KOPT-K1 (cell line): ENCODE data around the gene ABCC9.

ENCODE experiments used
- H3K27ac ChIP-seq: fragments of 200-600 bp; sonication (generic); 2 replicates; pipeline ENCODE4 v1.5.1; 2016; ENCODE audit warnings: antibody characterized with exemption, mild to moderate bottlenecking, low read depth, low read length; ENCODE audit not compliant: poor library complexity, severe bottlenecking
- H3K36me3 ChIP-seq: fragments of 200-600 bp; sonication (generic); 2 replicates; pipeline ENCODE4 v1.5.1; 2017; ENCODE audit warnings: antibody characterized with exemption, mild to moderate bottlenecking, low read length, moderate library complexity; ENCODE audit not compliant: insufficient read depth
- H3K9me3 ChIP-seq: fragments of 200-600 bp; sonication (generic); 2 replicates; pipeline ENCODE4 v1.5.1; 2017; ENCODE audit warnings: antibody characterized with exemption, low read length, mild to moderate bottlenecking; ENCODE audit not compliant: insufficient read depth, poor library complexity, severe bottlenecking

The ABCC9 gene

DNA sequence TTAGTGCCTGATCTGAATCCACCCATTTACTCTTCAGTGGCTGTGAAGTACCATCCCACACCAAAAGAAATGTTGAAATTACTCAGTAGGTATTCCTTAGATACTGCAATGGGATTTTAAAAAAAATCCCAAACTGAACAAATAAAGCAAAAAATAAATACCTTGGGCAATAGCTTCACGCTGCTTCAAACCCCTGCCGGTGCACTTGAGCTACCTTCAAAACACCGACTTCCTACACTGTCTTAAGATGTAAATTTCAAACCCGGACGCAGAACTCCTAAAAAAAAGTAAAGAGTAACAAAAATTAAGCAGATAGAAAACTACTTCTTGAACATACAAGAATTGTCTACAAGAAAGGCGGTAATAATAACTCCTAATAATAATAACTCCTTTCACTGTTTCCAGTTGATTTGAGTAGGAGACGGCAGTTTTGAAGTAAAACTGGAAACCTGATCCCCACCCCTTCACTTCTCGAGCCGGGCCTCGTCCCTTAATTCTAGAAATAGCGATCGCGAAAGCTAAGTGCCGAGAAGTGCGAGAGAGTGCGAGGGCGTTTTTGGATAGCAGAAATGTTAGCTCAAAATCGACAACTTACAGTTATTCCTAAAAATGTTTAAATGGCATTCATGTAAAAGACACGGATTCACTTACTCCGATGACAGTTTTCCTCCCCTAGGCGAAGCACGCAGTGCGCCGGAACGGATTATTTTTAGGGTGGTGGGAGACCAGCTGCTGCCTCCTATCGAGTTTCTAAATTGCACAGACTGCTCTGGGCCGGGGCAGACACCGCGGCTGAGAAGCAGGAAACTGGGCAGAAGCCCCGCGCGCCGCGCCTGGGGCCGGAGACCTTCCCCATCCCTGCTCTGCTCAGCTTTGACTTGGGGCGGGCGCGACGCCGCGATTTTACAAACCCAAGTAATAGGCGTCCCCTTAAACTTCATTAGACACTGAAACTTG, at the start of gene ABCC9:
ABCC9 (minus strand) TSS at position 878 of the 957 bp plus-strand sequence. CDS start 4,752 bp downstream, outside the sequence.
- Histone ChIP-seq H3K27ac (no peak within 1 kb of the TSS), H3K9me3 (no peaks in the 10 kb centered on the region), H3K36me3 (no peaks in the 10 kb centered on the region)

DNA sequence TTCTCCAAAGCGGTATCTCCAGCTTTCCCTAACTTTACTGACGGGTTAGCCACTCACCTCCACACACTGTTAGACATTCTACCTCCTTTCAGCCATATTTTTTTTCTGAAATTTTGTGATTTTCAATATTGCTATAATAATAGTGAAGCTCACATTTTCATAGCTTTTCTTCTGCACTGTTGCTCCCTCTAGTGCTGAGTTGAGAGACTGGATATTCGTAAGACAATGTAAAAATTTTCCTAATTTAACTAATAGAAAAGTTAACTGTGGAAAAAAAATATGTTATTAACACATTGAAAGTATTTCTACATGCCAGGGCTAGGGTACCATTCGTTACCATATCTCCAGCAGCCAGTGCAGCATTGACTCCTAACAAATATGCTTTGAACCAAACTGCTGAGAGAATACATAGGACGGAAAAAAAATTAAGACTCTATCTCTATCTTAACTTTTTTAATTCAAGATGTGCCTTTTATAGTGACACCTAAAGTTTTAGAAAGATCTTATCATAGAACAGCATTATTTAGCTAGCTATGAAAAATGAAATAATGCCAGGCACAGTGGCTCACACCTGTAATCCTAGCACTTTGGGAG, 48.7 kb upstream of the ABCC9 start:
- Histone ChIP-seq H3K36me3 (no peaks in the 10 kb centered on the region), H3K9me3 (no peaks in the 10 kb centered on the region), H3K27ac (no peak overlapping the region)

DNA sequence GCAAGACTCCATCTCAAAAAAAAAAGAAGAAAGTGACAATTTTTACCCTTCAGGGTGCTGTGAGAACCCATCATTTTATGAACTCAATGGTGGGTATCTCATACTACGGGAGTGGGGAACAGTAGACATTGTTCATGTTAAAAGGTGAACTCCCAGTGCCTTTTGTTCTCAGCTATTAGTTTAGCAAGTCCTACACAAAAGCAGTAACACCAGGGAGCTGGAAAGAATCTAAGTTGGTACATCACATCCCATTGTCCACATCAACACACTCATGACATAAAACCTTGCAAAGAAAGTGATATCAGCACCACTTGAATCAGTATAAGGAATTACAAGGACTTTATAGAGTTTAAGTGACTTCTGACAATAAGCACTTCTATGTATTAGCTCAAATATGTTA, 47.4 kb upstream of the ABCC9 start:
- H3K27ac ChIP-seq: no peak overlapping the region
- no peaks in the 10 kb centered on the region for H3K36me3 ChIP-seq
- H3K9me3 ChIP-seq: no peaks in the 10 kb centered on the region

DNA sequence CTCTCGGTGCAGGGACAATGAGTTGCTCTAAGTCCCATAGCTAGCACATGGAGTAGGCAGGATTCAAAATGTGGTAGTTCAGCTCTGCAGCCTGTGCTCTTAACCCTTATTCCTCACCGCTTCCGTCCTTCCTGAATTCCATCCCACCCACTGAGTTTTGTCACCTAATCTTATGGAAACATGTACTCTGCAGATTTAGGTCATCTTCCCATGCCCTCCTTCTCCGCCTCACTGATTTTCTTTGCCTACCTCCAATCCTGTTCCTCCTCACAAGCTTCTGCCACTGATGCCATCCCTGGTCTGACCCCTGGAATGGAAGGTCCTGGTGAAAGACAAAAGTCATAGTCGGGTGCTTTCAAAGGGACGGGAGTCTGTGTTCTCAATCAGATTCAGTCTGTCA, 46.5 kb upstream of the ABCC9 start:
- Histone ChIP-seq H3K27ac (no peak overlapping the region), H3K36me3 (no peaks in the 10 kb centered on the region), H3K9me3 (no peaks in the 10 kb centered on the region)

DNA sequence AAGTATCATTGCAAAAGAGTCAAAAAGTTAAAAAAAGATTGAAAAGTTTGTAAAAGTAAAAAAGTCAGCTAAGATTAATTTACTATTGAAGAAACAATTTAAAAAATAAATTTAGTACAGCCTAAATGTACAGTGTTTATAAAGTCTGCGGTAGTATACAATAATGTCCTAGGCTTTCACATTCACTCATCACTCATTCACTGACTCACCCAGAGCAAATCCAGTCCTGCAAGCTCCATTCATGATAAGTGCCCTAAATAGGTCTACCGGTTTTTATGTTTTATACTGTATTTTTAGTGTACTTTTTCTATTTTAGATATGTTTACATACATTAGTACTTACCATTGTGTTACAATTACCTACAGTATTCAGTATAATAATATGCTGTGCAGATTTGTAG, 43.9 kb upstream of the ABCC9 start:
- Histone ChIP-seq H3K36me3 (no peaks in the 10 kb centered on the region), H3K9me3 (no peaks in the 10 kb centered on the region), H3K27ac (no peak overlapping the region)

DNA sequence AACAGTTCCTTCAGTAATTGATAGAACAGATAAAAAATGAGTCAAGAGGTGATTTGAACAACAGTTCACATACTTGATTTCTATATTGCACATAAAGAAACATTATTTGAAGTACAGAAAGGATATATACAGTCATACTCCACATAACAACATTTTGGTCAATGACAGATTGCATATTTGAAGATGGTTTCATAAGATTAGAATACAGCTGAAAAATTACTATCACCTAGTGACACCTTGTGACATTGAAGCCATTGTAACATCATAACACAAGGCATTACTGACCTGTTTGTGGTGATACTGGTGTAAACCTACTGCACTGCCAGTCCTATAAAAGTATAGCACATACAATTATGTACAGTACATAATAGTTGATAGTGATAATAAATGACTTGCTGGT, 43.1 kb upstream of the ABCC9 start:
- Histone ChIP-seq H3K27ac (no peak overlapping the region), H3K9me3 (no peaks in the 10 kb centered on the region), H3K36me3 (no peaks in the 10 kb centered on the region)

DNA sequence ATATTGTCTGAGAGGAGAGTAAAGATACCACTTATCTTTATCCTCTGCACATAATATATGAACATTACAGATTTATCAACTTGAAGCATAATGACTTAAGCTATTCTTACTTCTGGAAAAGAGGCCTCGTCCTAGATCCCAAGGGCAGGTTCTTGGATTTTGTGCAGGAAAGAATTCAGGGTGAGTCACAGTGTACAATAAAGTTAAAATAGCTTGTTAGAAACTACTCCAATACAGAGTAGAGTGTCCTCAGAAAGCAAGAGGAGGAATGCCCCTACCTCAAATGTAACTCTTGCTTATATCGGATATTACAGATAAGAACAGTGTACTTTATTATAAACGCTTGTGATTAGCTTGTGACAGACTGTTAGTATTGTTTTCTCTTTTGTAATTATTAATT, 41.9 kb upstream of the ABCC9 start:
- no peak overlapping the region for H3K27ac ChIP-seq
- H3K9me3 ChIP-seq: no peaks in the 10 kb centered on the region
- no peaks in the 10 kb centered on the region for H3K36me3 ChIP-seq

DNA sequence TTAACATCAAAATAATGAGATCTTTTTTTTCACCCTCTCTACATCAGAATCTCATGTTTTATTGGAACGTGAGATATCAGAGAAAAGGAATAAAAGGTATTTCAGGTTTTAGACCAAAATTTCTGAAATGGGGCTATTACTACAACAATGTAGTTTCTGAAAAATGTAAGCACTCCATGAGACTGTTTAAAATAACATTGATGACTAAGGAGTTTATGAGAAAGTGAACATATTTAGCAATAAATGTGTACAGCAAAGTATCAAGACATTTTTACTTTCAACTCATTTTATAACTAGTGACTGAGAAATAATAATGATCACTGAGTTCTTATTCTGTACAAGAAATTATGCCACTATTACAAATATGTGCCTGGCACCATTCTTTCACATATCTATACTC, 39.3 kb upstream of the ABCC9 start:
- Histone ChIP-seq H3K9me3 (no peaks in the 10 kb centered on the region), H3K27ac (no peak overlapping the region), H3K36me3 (no peaks in the 10 kb centered on the region)

DNA sequence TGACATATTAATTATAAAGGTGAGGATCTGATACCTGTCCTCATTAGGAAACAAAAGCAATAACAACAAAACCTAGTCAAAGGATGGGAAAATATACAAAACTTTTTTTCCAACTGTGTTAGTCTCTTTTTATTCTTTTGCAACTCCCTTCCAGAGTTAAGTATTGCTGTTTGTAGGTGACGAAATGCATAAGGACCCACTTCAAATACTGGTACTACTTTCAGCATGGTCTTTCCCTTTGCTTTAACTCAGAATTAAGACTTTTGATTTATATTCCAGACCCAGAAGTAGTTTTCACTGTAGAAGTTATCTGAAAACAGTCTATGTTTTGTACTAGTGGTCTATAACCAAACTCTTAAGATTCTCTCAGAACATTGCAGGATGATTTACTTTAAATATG, 34.1 kb upstream of the ABCC9 start:
- Histone ChIP-seq H3K27ac (no peak overlapping the region), H3K36me3 (no peaks in the 10 kb centered on the region), H3K9me3 (no peaks in the 10 kb centered on the region)

DNA sequence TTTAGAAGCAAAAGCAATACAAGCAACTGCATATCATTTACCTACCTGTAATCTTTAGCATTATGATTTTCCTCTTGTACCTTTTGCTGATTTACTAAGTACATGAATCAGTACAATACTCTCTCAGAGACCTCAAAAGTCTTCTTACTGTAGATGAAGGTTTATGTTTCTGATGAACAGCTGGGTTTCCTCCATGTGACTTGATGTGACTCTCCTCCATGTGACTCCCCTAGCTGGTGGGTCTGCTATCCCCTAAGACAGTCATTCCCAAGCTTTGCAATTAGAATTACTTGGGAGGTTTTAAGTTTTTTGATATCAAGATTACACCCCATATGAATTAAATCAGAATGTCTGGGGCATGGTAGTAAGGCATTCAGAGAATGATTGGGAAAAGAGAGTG, 32.0 kb upstream of the ABCC9 start:
- Histone ChIP-seq H3K9me3 (no peaks in the 10 kb centered on the region), H3K36me3 (no peaks in the 10 kb centered on the region), H3K27ac (no peak overlapping the region)

DNA sequence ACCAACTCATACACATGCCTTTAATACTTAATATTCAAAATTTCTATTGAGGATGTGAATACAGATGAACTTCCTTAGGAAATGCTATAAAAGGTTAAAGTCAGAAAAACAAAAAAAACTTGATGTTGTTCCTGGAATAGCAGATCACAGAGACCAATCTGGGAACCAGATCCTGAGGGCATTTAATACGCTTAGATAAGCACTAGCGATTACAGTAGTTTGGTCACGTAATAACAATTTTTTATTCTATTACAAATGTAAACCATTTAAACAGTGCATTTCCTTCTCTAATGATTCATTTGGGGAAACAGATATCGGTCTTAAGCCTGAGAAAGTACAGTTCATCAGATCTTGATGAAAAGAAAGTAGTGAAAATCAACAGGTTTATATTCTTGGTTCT, 30.8 kb upstream of the ABCC9 start:
- H3K27ac ChIP-seq: no peak overlapping the region
- no peaks in the 10 kb centered on the region for H3K36me3 ChIP-seq
- H3K9me3 ChIP-seq: no peaks in the 10 kb centered on the region

DNA sequence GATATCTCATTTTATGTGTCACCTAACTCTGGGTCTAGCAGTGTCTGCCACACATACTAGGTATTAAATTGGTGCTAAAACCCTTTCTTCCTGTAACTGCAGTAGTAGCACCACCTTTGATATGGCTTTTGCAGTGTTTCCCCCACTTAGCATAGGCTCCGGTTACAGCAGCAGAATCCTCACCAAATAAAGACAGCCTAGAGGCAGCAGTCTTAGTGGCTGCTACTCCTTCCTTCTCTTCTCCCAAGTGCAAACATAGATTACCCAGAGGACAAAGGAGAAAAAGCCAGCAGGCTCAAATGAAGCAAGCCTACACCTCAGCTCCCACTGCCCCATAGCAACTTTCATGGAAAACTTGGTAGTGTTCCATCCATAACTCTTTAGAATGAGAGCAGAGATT, 30.1 kb upstream of the ABCC9 start:
- no peak overlapping the region for H3K27ac ChIP-seq
- H3K9me3 ChIP-seq: no peaks in the 10 kb centered on the region
- no peaks in the 10 kb centered on the region for H3K36me3 ChIP-seq

DNA sequence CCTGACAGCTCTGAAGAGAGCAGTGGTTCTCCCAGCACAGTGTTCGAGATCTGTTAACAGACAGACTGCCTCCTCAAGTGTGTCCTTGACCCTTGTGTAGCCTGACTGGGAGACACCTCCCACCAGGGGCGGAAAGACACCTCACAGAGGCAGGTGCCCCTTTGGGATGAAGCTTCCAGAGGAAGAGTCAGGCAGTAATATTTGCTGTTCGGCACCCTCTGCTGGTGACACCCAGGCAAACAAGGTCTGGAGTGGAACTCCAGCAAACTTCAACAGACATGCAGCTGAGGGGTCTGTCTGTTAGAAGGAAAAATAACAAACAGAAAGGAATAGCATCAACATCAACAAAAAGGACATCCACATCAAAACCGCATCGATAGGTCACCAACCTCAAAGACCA, 21.6 kb upstream of the ABCC9 start:
- H3K9me3 ChIP-seq: no peaks in the 10 kb centered on the region
- no peak overlapping the region for H3K27ac ChIP-seq
- no peaks in the 10 kb centered on the region for H3K36me3 ChIP-seq

DNA sequence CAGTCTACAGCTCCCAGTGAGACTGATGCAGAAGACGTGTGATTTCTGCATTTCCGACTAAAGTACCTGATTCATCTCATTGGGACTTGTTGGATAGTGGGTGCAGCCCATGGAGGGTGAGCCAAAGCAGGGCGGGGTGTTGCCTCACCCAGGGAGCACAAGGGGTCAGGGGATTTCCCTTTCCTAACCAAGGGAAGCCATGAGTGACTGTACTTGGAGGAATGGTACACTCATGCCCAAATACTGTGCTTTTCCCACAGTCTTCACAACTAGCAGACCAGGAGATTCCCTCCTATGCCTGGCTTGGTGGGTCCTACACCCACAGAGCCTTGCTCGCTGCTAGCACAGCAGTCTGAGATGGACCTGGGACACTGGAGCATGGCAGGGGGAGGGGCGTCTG, 21.0 kb upstream of the ABCC9 start:
- H3K36me3 ChIP-seq: no peaks in the 10 kb centered on the region
- H3K27ac ChIP-seq: no peak overlapping the region

DNA sequence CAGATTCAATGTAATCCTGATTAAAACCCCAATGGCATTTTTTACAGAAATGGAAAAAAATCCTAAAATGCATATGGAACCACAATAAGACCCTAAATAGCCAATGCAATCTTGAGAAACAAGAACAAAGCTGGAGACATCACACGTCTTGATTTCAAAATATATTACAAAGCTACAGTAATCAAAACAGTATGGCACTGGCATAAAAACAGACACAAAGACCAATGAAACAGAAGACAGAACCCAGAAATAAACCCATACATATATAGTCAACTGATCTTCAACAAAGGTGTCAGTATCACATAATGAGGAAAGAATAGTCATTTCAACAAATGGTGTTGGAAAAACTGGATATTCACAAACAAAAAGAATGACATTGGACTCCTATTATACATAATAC, 9.4 kb upstream of the ABCC9 start:
- Histone ChIP-seq H3K27ac (no peak overlapping the region), H3K9me3 (no peaks in the 10 kb centered on the region), H3K36me3 (no peaks in the 10 kb centered on the region)

More for the DNA sequence above, 21.0 kb upstream of the ABCC9 start:
- H3K9me3 ChIP-seq: no peaks in the 10 kb centered on the region

DNA sequence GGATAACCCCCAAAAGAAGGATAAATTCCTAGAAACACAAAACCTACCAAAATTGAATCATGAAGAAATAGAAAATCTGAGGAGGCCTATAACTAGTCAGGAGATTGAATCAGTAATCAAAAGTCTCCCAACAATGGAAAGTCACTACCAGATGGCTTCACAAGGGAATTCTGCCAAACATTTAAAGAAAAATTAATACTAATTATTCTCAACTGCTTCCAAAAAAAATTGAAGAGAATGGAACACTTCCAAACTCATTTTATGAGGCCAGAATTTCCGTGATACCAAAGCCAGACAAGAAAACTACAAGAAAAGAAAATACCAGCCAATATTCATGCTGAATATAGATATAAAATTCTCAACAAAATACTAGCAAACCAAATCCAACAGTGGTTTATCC, 7.8 kb upstream of the ABCC9 start:
- Histone ChIP-seq H3K27ac (no peak overlapping the region), H3K36me3 (no peaks in the 10 kb centered on the region)

More for the DNA sequence above, 7.8 kb upstream of the ABCC9 start:
- H3K9me3 ChIP-seq: no peaks in the 10 kb centered on the region
